HG03457 (cell line): ENCODE data around the gene RPA3.

ENCODE experiments used
- ATAC-seq: cut with Tn5 transposase; IDR thresholded peaks from one replicate; pipeline ENCODE4 v1.9.1; 2021; ENCODE audit warnings: moderate number of reproducible peaks; ENCODE audit not compliant: unreplicated experiment

RPA3 gene

DNA sequence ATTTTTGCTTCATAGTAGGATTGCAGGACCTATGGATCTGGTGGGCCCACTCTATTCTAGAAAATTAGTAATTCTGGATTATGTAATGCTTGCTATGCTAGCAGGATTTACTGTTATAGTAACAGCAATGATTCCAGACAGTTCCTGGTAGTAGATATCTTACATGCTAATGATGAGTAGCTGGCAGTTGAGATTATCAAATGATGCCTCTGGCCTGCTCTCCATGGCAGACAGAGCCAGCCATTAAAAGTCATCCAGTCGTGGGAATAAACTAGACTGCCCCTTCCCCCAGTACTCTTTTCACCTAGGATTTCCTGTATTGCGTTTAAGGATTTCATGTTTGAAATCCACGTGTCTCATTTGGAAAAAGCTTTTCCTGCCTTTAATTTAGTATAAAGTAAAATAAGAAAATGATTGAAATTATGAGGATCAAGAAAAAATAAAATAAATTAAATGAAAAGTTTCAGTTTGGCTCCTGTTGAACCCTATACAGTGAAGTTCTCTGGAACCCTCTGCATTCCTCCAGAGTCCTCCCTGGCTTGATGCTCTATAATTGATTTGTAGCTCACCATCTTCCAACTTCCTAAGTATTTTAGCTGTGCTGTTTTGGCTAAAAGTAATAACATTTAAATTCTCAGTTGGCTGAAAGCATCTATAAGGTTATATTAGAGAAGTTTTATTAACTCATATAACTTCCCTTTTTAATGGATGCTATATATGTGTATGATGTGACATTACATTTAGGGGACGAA is 63.3 kb downstream of the RPA3 start:
- ATAC-seq, result no peak

DNA sequence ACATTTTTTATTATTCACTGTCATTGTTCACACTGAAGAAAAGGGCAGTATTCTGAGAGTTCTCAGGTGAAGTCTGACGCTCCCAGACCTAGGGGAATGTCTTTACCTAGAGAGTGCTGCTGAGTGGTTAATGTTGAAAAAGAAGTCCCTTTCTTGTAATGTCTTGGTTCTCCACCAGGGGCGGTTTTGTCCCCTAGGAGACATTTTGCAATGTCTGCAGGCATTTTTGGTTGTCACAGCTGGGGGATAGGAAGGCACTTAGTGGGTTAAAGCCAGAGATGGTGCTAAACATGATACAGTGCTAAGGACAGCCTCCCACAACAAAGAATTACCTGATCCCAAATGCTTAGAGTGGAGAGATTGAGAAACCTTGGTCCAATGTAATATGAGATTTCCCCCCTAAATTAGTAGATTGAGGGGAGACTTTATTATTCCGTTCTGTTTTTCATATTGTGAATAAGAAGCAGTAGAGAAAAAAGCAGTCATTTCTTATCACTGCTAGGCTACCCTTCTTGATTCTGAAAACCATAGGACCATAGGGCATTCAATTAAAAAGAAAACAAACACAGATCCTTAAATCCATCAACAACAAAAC is 64.7 kb downstream of the RPA3 start:
- ATAC-seq, result no peak

DNA sequence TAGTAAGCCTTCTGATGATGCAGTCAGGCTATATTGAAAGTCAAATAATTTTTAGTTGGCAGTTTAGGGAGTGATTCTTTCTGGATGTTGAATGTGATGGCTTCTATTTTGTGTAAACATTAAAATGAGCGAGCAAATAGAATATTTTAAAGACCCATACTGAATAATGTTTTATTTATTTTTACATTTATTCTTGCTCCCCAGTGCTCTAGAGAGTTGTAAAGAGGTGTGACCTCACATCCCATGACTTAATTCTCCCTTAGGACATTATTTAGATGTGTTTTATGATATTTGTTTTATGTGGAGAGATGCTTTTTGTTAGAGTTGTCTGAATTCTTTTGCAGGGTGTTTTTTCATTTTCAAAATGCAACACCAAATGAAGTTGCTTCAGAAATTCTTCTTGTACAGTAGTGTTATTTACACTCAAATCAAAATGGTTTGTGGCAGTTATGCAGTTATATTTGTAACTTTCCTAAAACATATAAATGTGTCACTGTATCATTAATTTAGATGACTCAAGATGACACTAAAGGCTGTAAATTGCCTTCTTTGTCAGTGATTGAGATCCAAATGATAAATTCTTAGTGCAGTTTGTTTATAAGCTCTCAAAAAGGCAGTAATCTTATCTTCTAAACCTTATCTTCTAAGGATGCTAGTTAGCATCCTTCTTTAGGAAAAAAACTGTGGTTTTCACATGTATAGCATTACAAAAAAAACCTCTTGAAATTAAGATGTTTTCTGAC is 65.4 kb downstream of the RPA3 start:
- no peak for ATAC-seq

DNA sequence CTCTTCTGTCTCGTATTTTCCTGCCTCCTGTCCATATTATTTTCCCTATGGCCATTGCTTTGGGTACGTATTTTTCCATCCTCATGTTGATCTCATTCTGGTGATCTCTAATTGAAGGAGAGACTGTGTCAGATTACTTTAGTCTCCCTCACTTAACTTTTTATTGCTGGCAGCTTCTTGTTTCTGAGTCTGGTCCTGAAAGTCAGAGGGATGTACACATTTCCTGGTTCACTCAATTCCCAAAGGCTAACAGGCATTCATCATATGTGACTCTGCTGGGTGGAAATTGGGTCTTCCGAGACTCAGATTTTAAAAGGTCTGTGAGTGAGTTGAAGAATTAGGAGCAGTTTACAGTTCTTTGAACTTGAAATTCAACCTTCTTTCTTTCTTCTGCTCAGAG is 66.9 kb downstream of the RPA3 start:
- no peak for ATAC-seq

DNA sequence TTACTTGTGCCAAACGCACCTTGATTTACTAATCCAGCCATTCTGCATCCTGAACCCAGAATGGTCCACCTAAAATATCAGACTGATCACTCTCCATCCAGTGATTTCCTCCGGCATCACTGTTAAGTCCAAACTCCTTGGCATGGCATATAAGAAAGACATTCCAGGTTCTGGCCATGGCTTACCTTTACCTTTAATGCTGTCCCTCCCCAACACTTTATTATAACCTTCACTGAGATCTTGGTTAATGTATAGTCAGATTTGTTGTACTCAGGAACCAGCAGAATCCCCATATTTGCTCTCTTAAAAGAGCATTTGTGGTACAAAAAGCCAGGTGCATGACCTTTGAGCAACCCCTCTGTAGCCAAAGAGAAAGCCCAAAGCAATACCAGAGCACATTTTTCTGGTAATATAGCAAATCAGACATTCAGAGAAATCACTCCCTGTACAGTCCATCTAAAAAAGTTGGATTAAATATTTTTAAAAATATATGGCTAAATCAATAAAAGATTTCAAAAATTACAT is 67.7 kb downstream of the RPA3 start:
- no peak for ATAC-seq

DNA sequence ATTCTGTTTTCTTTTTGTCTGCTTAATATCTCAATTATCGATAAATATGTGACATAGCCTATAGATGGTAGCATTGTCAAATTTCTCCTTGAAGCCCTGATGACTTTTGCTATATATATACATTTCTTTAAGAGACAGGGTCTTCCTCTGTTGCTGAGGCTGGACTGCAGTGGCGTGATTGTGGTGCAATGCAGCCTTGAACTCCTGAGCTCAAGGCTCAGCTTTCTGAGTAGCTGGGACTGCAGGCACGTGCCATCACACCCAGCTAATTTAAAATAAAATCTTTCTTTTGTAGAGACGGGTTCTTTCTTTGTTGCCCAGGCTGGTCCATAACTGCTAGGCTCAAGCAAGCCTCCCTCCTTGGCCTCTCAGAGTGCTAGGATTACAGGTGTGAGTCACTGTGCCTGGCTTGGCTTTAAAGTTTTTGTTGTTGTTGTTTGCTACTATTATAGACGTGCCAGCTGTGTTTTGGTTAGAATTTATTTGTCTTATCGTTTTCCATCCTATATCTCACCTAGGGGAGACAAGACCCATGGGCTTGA is 70.8 kb downstream of the RPA3 start:
- ATAC-seq, result no peak

DNA sequence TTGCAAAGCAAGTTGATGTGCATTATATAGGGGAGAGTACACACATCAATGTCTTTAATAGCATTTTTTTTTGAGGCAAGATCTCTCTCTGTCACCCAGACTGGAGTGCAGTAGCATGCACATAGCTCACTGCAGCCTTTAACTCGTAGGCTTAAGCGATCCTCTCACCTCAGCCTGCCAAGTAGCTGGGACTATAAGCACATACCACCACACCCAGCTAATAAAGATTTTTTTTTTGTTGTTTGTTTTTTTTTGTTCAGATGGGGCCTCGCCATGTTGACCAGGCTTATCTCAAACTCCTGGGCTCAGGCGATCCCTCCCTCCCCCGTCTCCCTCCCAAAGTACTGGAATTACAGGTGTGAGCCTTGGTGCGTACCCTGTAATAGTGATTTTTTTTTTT is 76.3 kb downstream of the RPA3 start:
- no peak for ATAC-seq

DNA sequence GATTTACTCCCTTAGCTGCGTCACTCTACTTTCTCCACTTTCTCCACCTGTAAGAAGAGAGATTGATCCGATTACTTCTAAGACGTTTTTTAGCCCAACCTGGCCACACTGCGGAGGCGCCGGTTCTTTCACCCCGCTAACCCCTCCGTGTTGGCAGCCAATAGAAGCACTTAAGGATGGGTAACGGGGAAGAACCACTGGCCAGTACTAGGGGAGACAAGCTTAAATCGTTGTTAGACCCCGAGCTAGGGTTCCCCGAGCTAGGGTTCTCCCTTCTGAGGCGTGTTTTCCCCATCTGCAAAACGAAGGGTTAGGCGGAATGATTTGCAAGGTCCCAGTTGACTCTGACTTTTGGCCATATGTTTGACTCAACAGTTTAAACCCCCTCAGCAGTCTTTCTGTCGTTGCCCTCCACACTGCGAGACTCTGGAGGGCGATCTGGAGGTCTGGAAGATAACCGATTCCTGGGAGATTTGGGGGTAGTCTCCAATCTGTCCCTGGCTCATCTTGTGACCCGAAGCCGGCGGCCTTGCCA is 77.2 kb downstream of the RPA3 start:
- ATAC-seq, result no peak

DNA sequence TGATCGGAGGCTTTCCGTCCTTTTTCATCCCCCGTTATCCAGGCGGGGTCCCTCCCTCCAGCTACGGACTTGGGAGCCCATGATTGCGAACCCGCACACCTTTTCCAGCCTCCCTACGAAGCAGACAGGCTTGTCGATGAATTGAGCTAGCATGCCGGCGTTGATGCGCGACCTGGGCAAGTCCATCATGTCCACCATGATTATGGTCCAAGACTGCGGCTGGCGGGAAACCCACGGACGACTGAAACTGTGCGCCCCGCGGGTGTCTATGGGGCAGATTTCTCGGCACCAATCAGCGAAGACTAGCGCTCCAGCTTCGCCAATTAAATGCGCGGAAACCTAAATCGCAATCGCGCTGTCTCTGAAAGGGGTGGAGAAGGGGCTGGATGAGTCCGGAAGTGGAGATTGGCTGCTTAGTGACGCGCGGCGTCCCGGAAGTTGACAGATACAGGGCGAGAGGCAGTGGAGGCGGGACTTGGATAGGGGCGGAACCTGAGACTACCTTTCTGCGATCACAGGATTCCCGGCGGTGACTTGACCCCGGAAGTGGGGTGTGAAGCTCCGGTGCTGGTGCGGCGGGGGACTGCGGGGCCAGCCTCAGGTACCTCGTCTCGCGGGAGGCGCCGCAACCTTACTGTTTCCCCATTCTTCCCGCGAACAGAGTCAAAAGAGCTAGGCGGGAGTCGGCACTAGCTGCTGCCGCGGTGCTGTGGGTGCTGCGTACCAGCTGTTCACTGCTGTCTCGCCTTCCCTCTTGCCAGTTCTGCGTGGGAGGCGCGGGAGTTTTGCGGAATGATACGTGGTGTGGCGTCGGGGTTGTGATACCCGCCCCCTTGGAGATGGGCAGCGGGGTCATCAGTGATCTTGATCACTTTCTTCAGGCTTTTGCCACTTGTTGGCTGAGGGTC is 77.9 kb downstream of the RPA3 start, which contains the start of gene UMAD1:
UMAD1 (plus strand) TSS at position 532 of the 908 bp plus-strand sequence. CDS start 32,620 bp downstream, outside the sequence.
- peak; percentile 95 for ATAC-seq

DNA sequence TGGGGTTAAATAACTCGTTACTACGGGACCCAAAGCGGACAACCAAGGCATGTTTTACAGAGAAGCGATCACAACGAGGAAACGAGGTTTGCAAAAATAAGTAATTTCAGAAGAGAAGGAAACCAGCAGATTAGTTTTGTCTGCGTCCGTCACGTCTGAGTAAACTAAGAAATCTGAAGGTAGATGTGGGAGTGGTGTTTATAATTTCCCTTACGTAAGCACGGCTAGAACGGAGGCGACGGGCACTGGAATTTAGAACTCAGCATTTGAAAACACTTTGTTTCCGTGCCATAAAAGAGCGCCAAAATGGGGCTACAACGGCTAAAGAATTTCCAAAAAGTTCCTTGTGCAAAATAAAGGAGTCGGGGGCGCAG is 78.6 kb downstream of the RPA3 start:
- no peak for ATAC-seq

DNA sequence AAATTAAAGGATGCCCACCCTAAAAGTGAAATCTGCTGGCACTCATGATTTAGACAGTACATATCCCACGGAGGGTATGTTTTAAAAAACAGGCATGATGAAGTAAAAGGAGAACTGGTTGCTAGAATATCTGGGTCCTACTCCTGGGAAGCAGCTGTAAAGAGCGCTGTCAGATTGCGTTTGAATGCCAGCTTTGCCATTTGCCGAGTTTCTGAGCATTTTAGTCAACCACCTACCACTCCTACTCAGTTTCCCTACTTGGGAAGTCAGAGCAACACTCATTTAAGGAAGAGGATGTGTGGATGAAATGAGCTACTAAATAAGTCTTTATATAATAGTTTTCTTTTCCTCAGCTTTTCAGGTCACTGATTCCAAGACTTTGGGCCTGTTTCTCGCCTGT is 79.0 kb downstream of the RPA3 start:
- ATAC-seq, result no peak

DNA sequence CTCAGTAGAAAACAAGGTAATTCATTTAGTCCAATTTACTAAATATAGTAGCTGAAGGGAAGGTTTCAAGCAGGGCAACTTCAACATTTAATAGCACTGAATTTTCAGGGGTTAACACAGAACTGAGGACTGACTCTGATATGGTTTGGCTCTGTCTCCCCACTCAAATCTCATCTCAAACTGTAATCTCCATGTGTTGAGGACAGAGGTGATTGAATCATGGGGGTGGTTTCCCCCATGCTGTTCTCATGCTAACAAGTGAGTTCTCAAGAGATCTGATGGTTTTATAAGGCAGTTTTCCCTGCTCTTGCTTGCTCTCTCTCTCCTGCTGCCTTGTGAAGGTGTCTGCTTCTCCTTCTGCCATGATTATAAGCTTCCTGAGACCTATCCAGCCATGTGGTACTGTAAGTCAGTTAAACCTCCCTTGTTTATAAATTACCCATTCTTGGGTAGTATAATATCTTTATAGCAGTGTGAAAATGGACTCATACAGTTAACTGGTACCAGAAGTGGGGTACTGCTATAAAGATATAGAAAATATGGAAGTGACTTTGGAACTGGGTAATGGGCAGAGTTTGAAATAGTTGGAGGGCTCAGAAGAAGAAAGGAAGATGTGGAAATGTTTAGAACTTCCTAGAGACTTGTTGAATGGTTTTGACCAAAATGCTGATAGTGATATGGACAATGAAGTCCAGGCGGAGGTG is 87.6 kb downstream of the RPA3 start:
- no peak for ATAC-seq

DNA sequence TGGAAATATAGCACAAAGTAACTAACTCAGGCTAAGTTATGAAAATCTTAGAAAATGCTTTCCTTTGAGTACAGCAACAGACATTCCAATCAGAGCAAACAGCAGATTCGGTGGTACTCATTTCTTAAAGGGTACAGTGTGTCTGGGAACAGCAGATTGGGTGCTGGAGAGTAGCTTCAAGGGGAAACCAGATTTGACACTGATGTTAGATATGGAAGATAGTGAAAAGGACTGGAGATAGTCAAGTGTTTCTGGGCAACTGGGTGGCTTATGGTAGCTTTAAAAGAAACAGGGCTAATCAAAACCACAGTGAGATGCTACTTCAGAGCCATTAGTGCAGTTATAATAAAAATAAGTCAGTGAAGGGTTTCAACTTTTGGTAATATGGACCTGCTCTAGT is 89.9 kb downstream of the RPA3 start:
- no peak for ATAC-seq

DNA sequence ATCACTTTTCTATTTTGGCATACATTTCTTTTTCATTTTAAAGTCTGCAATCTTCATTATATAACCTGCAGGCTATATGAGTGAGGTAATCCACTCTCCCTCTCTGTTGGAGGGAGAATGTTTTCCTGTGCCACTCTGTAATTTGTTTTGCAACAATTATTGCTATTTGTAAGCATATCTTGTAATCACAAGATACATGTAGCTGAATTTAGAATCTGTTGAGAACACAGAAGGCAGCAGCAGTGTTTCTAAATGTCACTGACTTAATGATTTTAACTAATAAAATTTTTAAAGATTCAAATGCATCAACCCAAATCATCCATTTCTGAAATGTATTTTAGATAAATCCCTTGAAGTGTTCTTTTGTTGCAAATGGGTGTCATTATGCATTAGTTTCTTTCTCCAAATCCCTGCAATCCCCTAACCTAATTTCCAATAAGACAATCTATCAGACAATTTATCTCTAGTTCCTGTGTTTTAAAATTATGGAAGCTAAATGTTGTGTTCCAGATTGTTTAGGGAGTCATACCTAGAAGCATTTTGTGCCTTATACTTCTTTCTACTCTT is 97.7 kb downstream of the RPA3 start:
- ATAC-seq, result no peak

DNA sequence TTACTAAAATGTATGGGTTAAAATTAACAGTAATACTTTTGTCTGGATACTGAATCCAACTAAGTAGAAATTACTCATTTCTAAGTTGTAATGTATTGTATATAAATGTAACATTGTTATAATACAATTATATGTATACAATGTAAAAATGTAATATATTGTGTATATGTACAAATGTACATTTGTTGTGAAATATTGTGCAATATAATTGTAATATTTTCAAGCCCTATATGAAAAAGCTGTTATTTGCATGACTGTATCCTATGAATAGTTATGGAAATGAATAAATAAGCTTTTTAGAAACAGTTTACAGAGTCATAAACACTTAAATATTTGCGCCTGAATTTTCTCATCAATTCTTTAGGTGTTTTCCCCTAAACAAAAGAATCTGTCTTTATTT is 98.2 kb downstream of the RPA3 start:
- ATAC-seq, result no peak

DNA sequence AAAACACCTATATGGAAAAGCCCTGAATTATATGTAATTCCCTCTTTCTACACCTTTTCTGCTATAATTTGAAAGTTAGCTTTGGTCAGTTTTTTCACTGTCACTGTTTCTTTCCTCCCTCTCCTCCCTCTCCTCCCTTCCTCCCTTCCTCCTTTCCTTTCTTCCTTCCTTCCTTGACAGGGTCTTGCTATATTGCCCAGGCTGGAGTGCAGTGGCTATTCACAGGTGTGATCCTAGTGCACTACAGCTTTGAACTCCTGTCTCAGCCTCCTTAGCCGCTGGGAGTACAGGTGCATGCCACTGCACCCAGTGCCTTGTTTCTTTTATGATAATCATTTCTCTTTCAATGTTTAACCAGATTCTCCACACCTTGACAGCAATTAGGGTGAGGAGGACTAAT is 100.0 kb downstream of the RPA3 start:
- no peak for ATAC-seq

DNA sequence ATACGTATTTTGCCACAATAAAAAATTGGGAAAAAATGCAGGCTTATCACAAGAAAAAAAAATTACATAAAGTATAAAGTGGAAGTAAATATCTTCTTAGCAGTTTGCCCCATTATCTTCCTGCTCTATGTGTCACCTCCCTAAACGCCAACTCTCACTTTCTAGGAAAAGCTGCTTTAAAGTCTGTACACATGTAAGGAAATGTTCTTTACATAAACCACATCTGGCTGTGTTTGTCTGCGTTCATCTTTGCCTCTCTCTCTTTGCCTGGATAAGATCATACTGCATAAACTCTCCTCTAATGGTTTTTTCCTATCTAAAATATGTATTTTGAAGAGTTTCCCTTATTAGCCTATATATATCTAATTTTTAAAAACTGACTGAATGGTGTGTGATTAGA is 100.9 kb downstream of the RPA3 start:
- no peak for ATAC-seq

DNA sequence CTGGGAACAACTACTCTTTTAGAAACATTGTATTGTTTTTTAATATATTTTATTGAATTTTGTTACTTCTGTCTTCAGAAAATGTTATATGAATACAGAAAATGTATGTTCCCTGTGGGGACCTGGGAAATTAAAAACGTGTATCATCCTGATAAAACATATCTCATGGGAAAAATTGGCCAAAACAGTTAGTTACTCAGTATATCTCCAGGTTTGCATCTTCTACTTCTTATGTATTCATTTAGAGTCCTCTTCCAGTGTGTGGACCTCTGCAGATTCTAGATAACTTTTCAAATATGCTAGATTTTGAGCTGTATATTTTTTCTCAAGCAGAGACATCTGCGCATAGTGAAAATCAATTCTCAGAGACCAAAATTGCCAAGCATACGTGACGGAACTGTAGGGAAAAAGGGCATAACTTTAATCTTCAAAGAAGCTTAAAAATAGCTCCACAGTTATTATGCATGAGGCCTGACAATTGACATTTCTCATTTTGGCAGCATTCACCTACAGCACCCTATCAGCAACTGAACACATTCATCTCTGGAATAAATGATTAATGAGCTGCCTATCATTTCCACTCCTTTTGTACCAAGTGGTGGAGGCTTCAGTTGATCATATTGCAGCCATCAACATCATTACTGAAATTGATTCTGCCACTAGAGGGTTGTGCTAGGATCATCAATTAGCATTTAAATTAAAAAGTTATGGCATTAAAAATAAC is 104.2 kb downstream of the RPA3 start:
- ATAC-seq, result no peak

DNA sequence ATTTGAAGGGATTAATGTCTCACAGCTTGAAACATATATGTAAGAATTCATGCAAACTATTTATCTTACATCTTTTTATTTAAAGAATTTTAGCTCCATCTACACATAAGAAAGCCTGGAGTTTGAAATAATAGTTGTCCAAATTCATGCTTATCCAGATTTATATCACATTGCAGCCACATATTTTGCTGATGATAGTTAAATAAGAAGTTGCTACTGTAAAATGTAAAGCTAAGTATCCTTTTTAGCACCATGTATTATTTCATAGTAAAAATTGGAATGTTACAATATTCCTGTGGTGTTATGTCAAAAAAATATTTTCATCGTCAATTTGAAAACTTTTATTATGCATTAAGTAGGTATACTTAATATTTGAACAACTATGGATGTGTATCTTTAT is 105.2 kb downstream of the RPA3 start:
- no peak for ATAC-seq
